Right lobe of liver (tissue), 6 donors: ENCODE measurements around the gene PGAM2. TPM values are rescaled to one million over a fixed set of nuclear protein-coding genes. Genes with fewer than 3 reads are reported as not detected.

Experiments used
- ATAC-seq, 4 donors: fragments of 200-7000 bp; cut with Tn5 transposase; one replicate each; pipeline ENCODE4 v1.9.1; 2020; ENCODE audit warnings: mild to moderate bottlenecking in 4 of 4, moderate library complexity in 4 of 4
- DNase-seq, 3 donors: peaks; one replicate each; pipeline ENCODE4 v3.0.0-alpha.2; 2020
- H3K27ac ChIP-seq, 3 donors: fragments of 200-600 bp; one replicate each; pipeline ENCODE4 v1.8.0; 2022
- H3K27me3 ChIP-seq, 2 donors: fragments of 200-600 bp; one replicate each; pipeline ENCODE4 v1.8.0; 2022
- H3K36me3 ChIP-seq, 4 donors: fragments of 200-600 bp; sonication (generic) in 1 of 4; one replicate each; pipeline versions ENCODE4 v1.5.1 to v1.8.0; 2017 to 2022; ENCODE audit warnings: control low read depth in 1 of 4
- H3K4me1 ChIP-seq, 4 donors: fragments of 200-600 bp; sonication (generic) in 1 of 4; one replicate each; pipeline versions ENCODE4 v1.5.1 to v1.8.0; 2017 to 2022; ENCODE audit warnings: control low read depth in 1 of 4
- H3K4me3 ChIP-seq, 3 donors: fragments of 200-600 bp; one replicate each; pipeline ENCODE4 v1.8.0; 2022
- H3K9me3 ChIP-seq, 4 donors: fragments of 200-600 bp; sonication (generic) in 1 of 4; one replicate each; pipeline versions ENCODE4 v1.5.1 to v1.8.0; 2017 to 2022; ENCODE audit warnings: control low read depth in 1 of 4
- CTCF ChIP-seq, 4 donors: fragments of 200-600 bp in 3 of 4; fragments of 450-650 bp in 1 of 4; IDR thresholded peaks; one replicate each; pipeline versions ENCODE4 v1.5.1 to v1.8.0; 2016 to 2022; ENCODE audit warnings: antibody characterized with exemption in 4 of 4, mild to moderate bottlenecking in 2 of 4
- POLR2A ChIP-seq: fragments of 450-650 bp; IDR thresholded peaks from one replicate; pipeline ENCODE4 v1.6.1; 2017; ENCODE audit warnings: antibody characterized with exemption, mild to moderate bottlenecking
- WGBS: methylation state at CpG from one replicate; pipeline ENCODE4 v1.1.6; 2018; ENCODE audit warnings: low coverage, low lambda C conversion rate; ENCODE audit not compliant: insufficient coverage; ENCODE audit errors: missing lambda C conversion rate; 5-methylcytosine and 5-hydroxymethylcytosine counted together
- intact Hi-C, 2 donors: fragments of 100-400 bp; cut with DNase I; formaldehyde crosslinking; loops; one replicate each; pipeline versions ENCODE4 v1.11.2 to v1.14.1; 2022
- total RNA-seq, 6 experiments: library from RNA; depleted of rRNA in 2 of 6; stranded (reverse); fragments of >200 nt in 2 of 6; fragmentation: NEBNext Ultra II Directional in 3 of 6; extraction: Animal tissue kit (Norgen Biotek cat#: 25700) in 3 of 6; gene quantifications; one replicate each; pipeline versions ENCODE4 v1.1.0 to v1.2.4, GENCODE V29; 2016 to 2023
- donor health status: DM: no; HTN: yes; CAD: no.
- donor health status: DM: no; HTN: no; CAD: no.
- donor health status: DM: no; HTN: no; CAD: no.
- donor health status: DM: no; HTN: yes; CAD: no.
- donor health status: DM: no; HTN: yes; CAD: no.

The PGAM2 gene
- total RNA-seq, 6 experiments from 2014 or later: 0.31 to 0.56 (median 0.46) TPM; not detected in 3

- TF ChIP-seq CTCF (IDR thresholded peaks at IDR 0.05): no peak
- no peak for TF ChIP-seq POLR2A
- Histone ChIP-seq H3K4me3 (no peak overlapping the region), H3K27me3 (no peaks in the 10 kb centered on the region), H3K4me1 (no peaks in the 10 kb centered on the region), H3K36me3 (no peaks in the 10 kb centered on the region), H3K9me3 (no peaks in the 10 kb centered on the region), H3K27ac (no peak overlapping the region)
- DNase-seq: no peak
- WGBS: 87% methylated on average over 4 of the region's 8 CpGs
- ATAC-seq: no peak
- intact Hi-C loops: no loop called here
Observed at GRCh38 chr7:44096326-44096881, 31.0 kb upstream of the PGAM2 start.

- Histone ChIP-seq H3K4me3 (no peak overlapping the region), H3K4me1 (peaks cover 0 to 4% (median 1%) of the 10 kb centered on the region in 4 donors), H3K9me3 (no peaks in the 10 kb centered on the region), H3K27ac (no peak overlapping the region), H3K27me3 (no peaks in the 10 kb centered on the region), H3K36me3 (no peaks in the 10 kb centered on the region)
- TF ChIP-seq POLR2A (no peak), CTCF (IDR thresholded peaks at IDR 0.05) (no peak)
- DNase-seq (no peak), ATAC-seq (peak in 1 of 4 donors; percentile 18)
- no CpG with 5 or more reads among the region's 3 CpGs for WGBS
- intact Hi-C loops: no loop called here
Observed at GRCh38 chr7:44095781-44096180, 30.4 kb upstream of the PGAM2 start.

- H3K27ac ChIP-seq: no peak overlapping the region
- WGBS: 90% methylated on average over 2 of the region's 2 CpGs
Observed at GRCh38 chr7:44094883-44095592, 29.7 kb upstream of the PGAM2 start.

GRCh38 chr7:44094365-44094764 is 29.0 kb upstream of the PGAM2 start:
- Histone ChIP-seq H3K4me3 (no peak overlapping the region), H3K4me1 (peaks cover 0 to 17% (median 7%) of the 10 kb centered on the region in 4 donors), H3K27me3 (no peaks in the 10 kb centered on the region), H3K36me3 (no peaks in the 10 kb centered on the region), H3K9me3 (no peaks in the 10 kb centered on the region), H3K27ac (no peak overlapping the region)
- intact Hi-C loops: no loop called here
- WGBS: 54% methylated on average over 2 of the region's 2 CpGs
- ATAC-seq (no peak), DNase-seq (no peak)
- TF ChIP-seq CTCF (IDR thresholded peaks at IDR 0.05): no peak
- no peak for TF ChIP-seq POLR2A

More at GRCh38 chr7:44094883-44095592, 29.7 kb upstream of the PGAM2 start:
- no peaks in the 10 kb centered on the region for H3K27me3 ChIP-seq
- DNase-seq (no peak), ATAC-seq (no peak)
- no peaks in the 10 kb centered on the region for H3K9me3 ChIP-seq
- H3K36me3 ChIP-seq: no peaks in the 10 kb centered on the region
- peaks cover 0 to 12% (median 5%) of the 10 kb centered on the region in 4 donors for H3K4me1 ChIP-seq
- intact Hi-C loops: no loop called here
- no peak overlapping the region for H3K4me3 ChIP-seq
- TF ChIP-seq CTCF (IDR thresholded peaks at IDR 0.05) (no peak), POLR2A (no peak)
